ENCODE results near the gene MLH1.

DNA sequence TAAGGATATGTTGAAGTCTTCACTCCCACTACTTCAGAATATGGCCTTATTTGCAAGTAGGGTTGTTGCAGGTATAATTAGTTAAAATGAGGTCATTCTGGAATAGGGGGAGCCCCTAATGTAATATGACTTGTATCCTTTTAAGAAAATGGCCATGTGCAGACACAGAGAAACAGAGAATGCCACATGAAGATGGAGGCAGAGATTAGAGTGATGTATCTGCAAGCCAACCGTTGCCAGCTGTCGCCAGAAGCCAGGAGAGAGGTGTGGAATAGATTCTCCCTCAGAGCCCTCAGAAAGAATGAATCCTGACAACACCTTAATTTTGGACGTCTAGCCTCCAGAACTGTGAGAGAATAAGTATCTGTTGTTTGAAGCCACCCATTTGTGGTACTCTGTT lies 37.2 kb upstream of the MLH1 start:
- no peak for TF ChIP-seq TAF1 (IDR thresholded peaks at IDR 0.05; ENCODE audit: borderline replicate concordance, insufficient read depth, low read length)
- TF ChIP-seq POLR2AphosphoS5 (IDR thresholded peaks at IDR 0.05; ENCODE audit: low read depth, low read length): no peak
